Skeletal muscle tissue (tissue), 4 donors: ENCODE measurements around the gene CYP24A1. TPM values are rescaled to one million over a fixed set of nuclear protein-coding genes. Genes with fewer than 3 reads are reported as not detected.

Source experiments
- H3K27ac ChIP-seq: one replicate; pipeline ENCODE4 v1.7.0; 2013; ENCODE audit warnings: mild to moderate bottlenecking, low read depth, low read length, inconsistent platforms
- H3K27me3 ChIP-seq, 3 donors: one replicate each; pipeline ENCODE4 v1.7.0; 2013; ENCODE audit warnings: low read length in 3 of 3; ENCODE audit not compliant: control insufficient read depth in 3 of 3, insufficient read depth in 3 of 3
- H3K36me3 ChIP-seq, 3 donors: one replicate each; pipeline ENCODE4 v1.7.0; 2013; ENCODE audit warnings: low read length in 3 of 3; ENCODE audit not compliant: control insufficient read depth in 3 of 3, insufficient read depth in 3 of 3
- H3K4me1 ChIP-seq, 3 donors: one replicate each; pipeline ENCODE4 v1.7.0; 2013; ENCODE audit warnings: low read length in 3 of 3, mild to moderate bottlenecking in 3 of 3; ENCODE audit not compliant: control insufficient read depth in 3 of 3, insufficient read depth in 3 of 3
- H3K4me3 ChIP-seq, 3 donors: one replicate each; pipeline ENCODE4 v1.7.0; 2013; ENCODE audit warnings: low read length in 3 of 3
- H3K9ac ChIP-seq, 3 donors: one replicate each; pipeline ENCODE4 v1.7.0; 2013; ENCODE audit warnings: low read length in 3 of 3, mild to moderate bottlenecking in 3 of 3, moderate library complexity in 2 of 3, low read depth in 1 of 3
- H3K9me3 ChIP-seq, 3 donors: one replicate each; pipeline ENCODE4 v1.7.0; 2013; ENCODE audit warnings: low read length in 3 of 3; ENCODE audit not compliant: control insufficient read depth in 3 of 3
- total RNA-seq: library from RNA; depleted of rRNA; stranded (reverse); fragments of >200 nt; gene quantifications from one replicate; pipeline ENCODE4 v1.2.3, GENCODE V29; 2014
- donor health status: Osteomylitis.

CYP24A1 gene
- total RNA-seq, 1 donor from 2014 or later = 1.0 TPM

- Histone ChIP-seq H3K4me3 (no peak overlapping the region), H3K4me1 (no peaks in the 10 kb centered on the region), H3K9ac (no peak overlapping the region), H3K36me3 (no peaks in the 10 kb centered on the region), H3K9me3 (no peaks in the 10 kb centered on the region), H3K27ac (no peak overlapping the region), H3K27me3 (peaks cover 0 to 3% (median 3%) of the 10 kb centered on the region in 3 donors)
These were observed 21.1 kb upstream of the CYP24A1 start for GRCh38 chr20:54194724-54195438.

GRCh38 chr20:54193817-54194216 is 20.0 kb upstream of the CYP24A1 start:
- Histone ChIP-seq H3K9ac (no peak overlapping the region), H3K4me1 (no peaks in the 10 kb centered on the region), H3K27me3 (peaks cover 0 to 3% (median 3%) of the 10 kb centered on the region in 3 donors), H3K9me3 (no peaks in the 10 kb centered on the region), H3K27ac (no peak overlapping the region), H3K4me3 (no peak overlapping the region), H3K36me3 (no peaks in the 10 kb centered on the region)

- no peaks in the 10 kb centered on the region for H3K36me3 ChIP-seq
- no peak overlapping the region for H3K9ac ChIP-seq
- peaks cover 5 to 12% (median 8%) of the 10 kb centered on the region in 3 donors for H3K27me3 ChIP-seq
- H3K4me3 ChIP-seq = no peak overlapping the region
- H3K9me3 ChIP-seq = no peaks in the 10 kb centered on the region
- H3K4me1 ChIP-seq = no peaks in the 10 kb centered on the region
- no peak overlapping the region for H3K27ac ChIP-seq
These were observed 16.4 kb upstream of the CYP24A1 start for GRCh38 chr20:54190217-54190616.

GRCh38 chr20:54189630-54190029 is 15.8 kb upstream of the CYP24A1 start:
- H3K9me3 ChIP-seq = no peaks in the 10 kb centered on the region

GRCh38 chr20:54188132-54188849 is 14.5 kb upstream of the CYP24A1 start:
- Histone ChIP-seq H3K4me3 (no peak overlapping the region), H3K9me3 (no peaks in the 10 kb centered on the region), H3K9ac (no peak overlapping the region), H3K27me3 (peaks cover 5 to 12% (median 5%) of the 10 kb centered on the region in 3 donors), H3K36me3 (no peaks in the 10 kb centered on the region), H3K27ac (no peak overlapping the region), H3K4me1 (no peaks in the 10 kb centered on the region)

More at GRCh38 chr20:54189630-54190029, 15.8 kb upstream of the CYP24A1 start:
- H3K27me3 ChIP-seq = peaks cover 5 to 12% (median 8%) of the 10 kb centered on the region in 3 donors
- H3K4me1 ChIP-seq = no peaks in the 10 kb centered on the region
- no peak overlapping the region for H3K27ac ChIP-seq
- no peaks in the 10 kb centered on the region for H3K36me3 ChIP-seq
- H3K9ac ChIP-seq = no peak overlapping the region
- no peak overlapping the region for H3K4me3 ChIP-seq

GRCh38 chr20:54184904-54185626 is 11.3 kb upstream of the CYP24A1 start:
- no peaks in the 10 kb centered on the region for H3K36me3 ChIP-seq
- H3K27me3 ChIP-seq = peaks cover 8 to 11% (median 9%) of the 10 kb centered on the region in 3 donors
- no peaks in the 10 kb centered on the region for H3K4me1 ChIP-seq
- H3K27ac ChIP-seq = no peak overlapping the region
- no peak overlapping the region for H3K4me3 ChIP-seq
- H3K9me3 ChIP-seq = no peaks in the 10 kb centered on the region
- H3K9ac ChIP-seq = no peak overlapping the region

- Histone ChIP-seq H3K27me3 (peaks cover 8 to 11% (median 9%) of the 10 kb centered on the region in 3 donors), H3K4me3 (no peak overlapping the region), H3K9me3 (no peaks in the 10 kb centered on the region), H3K9ac (no peak overlapping the region), H3K27ac (no peak overlapping the region), H3K4me1 (no peaks in the 10 kb centered on the region), H3K36me3 (no peaks in the 10 kb centered on the region)
These were observed 10.3 kb upstream of the CYP24A1 start for GRCh38 chr20:54184071-54184470.

GRCh38 chr20:54180931-54181330 is 7.1 kb upstream of the CYP24A1 start:
- H3K4me1 ChIP-seq = no peaks in the 10 kb centered on the region
- peaks cover 5 to 12% (median 7%) of the 10 kb centered on the region in 3 donors for H3K27me3 ChIP-seq
- H3K27ac ChIP-seq = no peak overlapping the region
- H3K9me3 ChIP-seq = no peaks in the 10 kb centered on the region
- no peaks in the 10 kb centered on the region for H3K36me3 ChIP-seq
- H3K4me3 ChIP-seq = no peak overlapping the region
- H3K9ac ChIP-seq = no peak overlapping the region

GRCh38 chr20:54179946-54180345 is 6.2 kb upstream of the CYP24A1 start:
- Histone ChIP-seq H3K9me3 (no peaks in the 10 kb centered on the region), H3K36me3 (no peaks in the 10 kb centered on the region), H3K27me3 (peaks cover 6 to 11% (median 10%) of the 10 kb centered on the region in 3 donors), H3K9ac (no peak overlapping the region), H3K27ac (no peak overlapping the region), H3K4me1 (no peaks in the 10 kb centered on the region), H3K4me3 (no peak overlapping the region)
